ENCODE results near the gene CPA4. TPM values are rescaled to one million over a fixed set of nuclear protein-coding genes. Genes with fewer than 3 reads are reported as not detected.

Gene CPA4
- polyA plus RNA-seq, 1 experiment = 71.8 TPM

GRCh38 chr7:130303982-130304381 lies 11.0 kb downstream of the CPA4 start:
- Histone ChIP-seq H3K9me3 (ENCODE audit: control insufficient read depth, insufficient read depth, low read length) (no peaks in the 10 kb centered on the region; the same call in 1 of the 2 replicates), H3K27me3 (ENCODE audit: control insufficient read depth, insufficient read depth, low read length) (no peaks in the 10 kb centered on the region), H3K4me3 (ENCODE audit: low read depth, low read length) (no peak overlapping the region), H3K27ac (ENCODE audit: low read depth, low read length) (no peak overlapping the region)
- ChIA-PET POLR2A (no interaction called here), CTCF (no interaction called here)
- TF ChIP-seq CTCF (IDR thresholded peaks at IDR 0.05; ENCODE audit: low read depth, low read length) = no peak
- DNase-seq (ENCODE audit: low read depth, low spot score) = no peak

- ChIA-PET CTCF (no interaction called here), POLR2A (no interaction called here)
- Histone ChIP-seq H3K27ac (ENCODE audit: low read depth, low read length) (no peak overlapping the region), H3K4me3 (ENCODE audit: low read depth, low read length) (no peak overlapping the region), H3K9me3 (ENCODE audit: control insufficient read depth, insufficient read depth, low read length) (no peaks in the 10 kb centered on the region; the same call in 1 of the 2 replicates), H3K27me3 (ENCODE audit: control insufficient read depth, insufficient read depth, low read length) (no peaks in the 10 kb centered on the region)
- TF ChIP-seq CTCF (IDR thresholded peaks at IDR 0.05; ENCODE audit: low read depth, low read length) = no peak
- no peak for DNase-seq (ENCODE audit: low read depth, low spot score)
These were observed 11.9 kb downstream of the CPA4 start for GRCh38 chr7:130304878-130305277.

- Histone ChIP-seq H3K9me3 (ENCODE audit: control insufficient read depth, insufficient read depth, low read length) (no peaks in the 10 kb centered on the region; the same call in 1 of the 2 replicates), H3K27me3 (ENCODE audit: control insufficient read depth, insufficient read depth, low read length) (no peaks in the 10 kb centered on the region), H3K27ac (ENCODE audit: low read depth, low read length) (no peak overlapping the region), H3K4me3 (ENCODE audit: low read depth, low read length) (no peak overlapping the region)
- POLR2A ChIA-PET = no interaction called here
- no peak for DNase-seq (ENCODE audit: low read depth, low spot score)
- CTCF ChIA-PET = no interaction called here
- TF ChIP-seq CTCF (IDR thresholded peaks at IDR 0.05; ENCODE audit: low read depth, low read length) = no peak
These were observed 12.6 kb downstream of the CPA4 start for GRCh38 chr7:130305433-130306042.

GRCh38 chr7:130309986-130310385 lies 17.0 kb downstream of the CPA4 start:
- no peak for DNase-seq (ENCODE audit: low read depth, low spot score)
- Histone ChIP-seq H3K27me3 (ENCODE audit: control insufficient read depth, insufficient read depth, low read length) (no peaks in the 10 kb centered on the region), H3K4me3 (ENCODE audit: low read depth, low read length) (no peak overlapping the region), H3K27ac (ENCODE audit: low read depth, low read length) (no peak overlapping the region), H3K9me3 (ENCODE audit: control insufficient read depth, insufficient read depth, low read length) (peaks cover 2% of the 10 kb centered on the region; the same call in 1 of the 2 replicates)
- TF ChIP-seq CTCF (IDR thresholded peaks at IDR 0.05; ENCODE audit: low read depth, low read length) = no peak
- ChIA-PET POLR2A (no interaction called here), CTCF (no interaction called here)

- ChIA-PET POLR2A (no interaction called here), CTCF (interaction anchor here (0.6 kb wide), 1 partner anchor 242 kb away, joined by 3 read pairs; no protein-coding TSS in a partner anchor)
- TF ChIP-seq CTCF (IDR thresholded peaks at IDR 0.05; ENCODE audit: low read depth, low read length) = no peak
- no peak overlapping the region for H3K4me3 ChIP-seq (ENCODE audit: low read depth, low read length)
- DNase-seq (ENCODE audit: low read depth, low spot score) = no peak
- no peak overlapping the region for H3K27ac ChIP-seq (ENCODE audit: low read depth, low read length)
- H3K27me3 ChIP-seq (ENCODE audit: control insufficient read depth, insufficient read depth, low read length) = no peaks in the 10 kb centered on the region
- peaks cover 2% of the 10 kb centered on the region; the same call in 1 of the 2 replicates for H3K9me3 ChIP-seq (ENCODE audit: control insufficient read depth, insufficient read depth, low read length)
These were observed 21.3 kb downstream of the CPA4 start for GRCh38 chr7:130314305-130314704.
